ENCODE data around the gene TNFRSF9.

Gene TNFRSF9

DNA sequence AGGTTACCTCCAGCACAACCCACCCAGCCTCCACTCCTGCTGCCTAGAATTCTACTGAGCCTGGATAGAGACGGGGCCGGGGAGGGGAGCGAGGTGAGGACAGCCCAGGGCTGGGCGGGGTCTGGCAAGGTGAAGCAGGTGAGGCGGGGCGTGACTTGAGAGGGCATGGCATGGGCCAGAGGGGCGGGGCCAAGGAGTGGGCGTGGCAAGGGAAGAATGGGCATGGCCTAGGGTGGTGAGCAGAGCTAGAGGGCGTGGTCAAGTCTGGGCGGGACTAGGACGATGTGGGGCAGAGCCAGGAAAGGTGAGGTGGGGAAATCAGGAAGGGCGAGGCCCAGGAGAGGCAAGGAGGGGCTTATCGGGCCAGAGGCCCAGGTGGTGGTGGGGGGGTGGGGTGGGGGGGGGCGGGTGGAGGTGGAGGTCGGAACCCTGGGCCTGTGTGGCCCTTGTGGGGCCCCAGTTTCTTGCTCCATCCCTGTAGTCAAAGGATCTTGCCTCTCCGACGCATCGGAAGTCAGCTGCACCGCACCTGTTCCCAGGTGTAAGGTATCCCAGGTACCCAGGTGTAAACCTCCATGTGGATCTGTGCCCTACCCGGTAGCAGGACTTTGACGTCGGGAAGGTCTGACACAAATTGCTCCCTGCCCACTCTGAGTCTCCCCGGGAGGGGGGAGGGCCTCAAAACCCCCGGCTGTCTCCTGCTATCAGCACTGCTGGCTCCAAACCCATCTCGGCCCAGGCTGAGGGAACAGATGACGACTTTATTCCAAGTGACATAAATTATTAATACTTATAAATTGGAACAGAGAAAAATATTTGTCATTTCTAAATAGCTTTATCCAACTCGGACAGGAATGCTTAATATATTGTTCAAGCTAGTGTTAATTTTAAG is 54.9 kb downstream of the TNFRSF9 start:
- no peak overlapping the region for H3K27ac ChIP-seq

GRCh38 chr1:7884757-7885156 is 55.9 kb downstream of the TNFRSF9 start:
- TF ChIP-seq ZFX (IDR thresholded peaks at IDR 0.05), result no peak
- TF ChIP-seq, protein P1, sequence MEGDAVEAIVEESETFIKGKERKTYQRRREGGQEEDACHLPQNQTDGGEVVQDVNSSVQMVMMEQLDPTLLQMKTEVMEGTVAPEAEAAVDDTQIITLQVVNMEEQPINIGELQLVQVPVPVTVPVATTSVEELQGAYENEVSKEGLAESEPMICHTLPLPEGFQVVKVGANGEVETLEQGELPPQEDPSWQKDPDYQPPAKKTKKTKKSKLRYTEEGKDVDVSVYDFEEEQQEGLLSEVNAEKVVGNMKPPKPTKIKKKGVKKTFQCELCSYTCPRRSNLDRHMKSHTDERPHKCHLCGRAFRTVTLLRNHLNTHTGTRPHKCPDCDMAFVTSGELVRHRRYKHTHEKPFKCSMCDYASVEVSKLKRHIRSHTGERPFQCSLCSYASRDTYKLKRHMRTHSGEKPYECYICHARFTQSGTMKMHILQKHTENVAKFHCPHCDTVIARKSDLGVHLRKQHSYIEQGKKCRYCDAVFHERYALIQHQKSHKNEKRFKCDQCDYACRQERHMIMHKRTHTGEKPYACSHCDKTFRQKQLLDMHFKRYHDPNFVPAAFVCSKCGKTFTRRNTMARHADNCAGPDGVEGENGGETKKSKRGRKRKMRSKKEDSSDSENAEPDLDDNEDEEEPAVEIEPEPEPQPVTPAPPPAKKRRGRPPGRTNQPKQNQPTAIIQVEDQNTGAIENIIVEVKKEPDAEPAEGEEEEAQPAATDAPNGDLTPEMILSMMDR (conservative IDR thresholded peaks at IDR 0.05), result no peak
- no peak overlapping the region for H3K27ac ChIP-seq

More for the DNA sequence above, 54.9 kb downstream of the TNFRSF9 start:
- no peak for TF ChIP-seq ZFX (IDR thresholded peaks at IDR 0.05)
- TF ChIP-seq, protein P1 (conservative IDR thresholded peaks at IDR 0.05), result no peak

DNA sequence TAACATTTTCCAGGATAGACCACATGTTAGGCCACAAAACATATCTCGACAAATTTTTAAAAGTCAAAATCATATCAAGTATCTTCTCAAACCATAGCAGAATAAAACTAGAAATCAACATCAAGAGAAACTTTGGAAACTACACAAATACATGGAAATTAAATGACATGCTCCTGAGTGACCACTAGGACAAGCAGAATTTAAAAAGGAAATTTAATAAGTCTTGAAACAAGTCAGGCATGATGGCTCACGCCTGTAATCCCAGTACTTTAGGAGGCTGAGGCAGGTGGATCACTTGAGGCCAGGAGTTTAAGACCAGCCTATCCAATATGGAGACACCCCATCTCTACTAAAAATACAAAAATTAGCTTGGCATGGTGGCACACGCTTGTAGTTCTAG is 61.4 kb downstream of the TNFRSF9 start:
- H3K27ac ChIP-seq, result no peak overlapping the region
- TF ChIP-seq, protein P1 (conservative IDR thresholded peaks at IDR 0.05), result no peak; the same call in 1 of the 2 replicates

GRCh38 chr1:7878027-7878426 is 62.6 kb downstream of the TNFRSF9 start:
- H3K27ac ChIP-seq, result no peak overlapping the region
- TF ChIP-seq, protein P1 (conservative IDR thresholded peaks at IDR 0.05), result no peak
- no peak for TF ChIP-seq ZFX (IDR thresholded peaks at IDR 0.05)

- TF ChIP-seq, protein P1 (conservative IDR thresholded peaks at IDR 0.05), result no peak
- no peak for TF ChIP-seq ZFX (IDR thresholded peaks at IDR 0.05)
- H3K27ac ChIP-seq, result no peak overlapping the region
Measured at GRCh38 chr1:7873801-7874795, 66.5 kb downstream of the TNFRSF9 start.

DNA sequence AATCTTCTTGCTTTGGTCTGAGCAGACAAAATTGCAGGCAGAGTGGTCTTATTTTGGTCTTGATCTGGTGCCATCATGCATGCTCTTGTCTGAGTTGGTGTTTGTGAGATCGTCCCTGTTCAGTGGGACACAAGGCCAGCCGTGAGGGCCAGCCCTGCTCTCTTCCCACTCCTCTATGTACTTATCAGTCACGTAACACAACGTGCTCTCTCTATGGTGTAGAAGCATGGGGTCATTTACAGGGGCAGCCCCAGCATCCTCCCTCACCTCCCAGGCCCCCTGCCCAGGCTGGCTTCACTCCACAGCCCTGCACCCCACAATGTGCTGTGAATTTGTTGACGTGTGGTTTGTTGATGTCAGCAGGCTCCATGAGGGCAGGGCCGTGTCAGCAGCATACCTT is 69.5 kb downstream of the TNFRSF9 start:
- TF ChIP-seq, protein P1 (conservative IDR thresholded peaks at IDR 0.05), result no peak
- no peak for TF ChIP-seq ZFX (IDR thresholded peaks at IDR 0.05)
- no peak overlapping the region for H3K27ac ChIP-seq

All from C4-2B (cell line).